HG03135 (cell line): ENCODE results near the gene GTF2F1.
"Not testable (repeated sequence)": the region's sequence is repeated elsewhere in the genome, so short reads cannot be mapped to it uniquely, and the experiment has no call there.

ENCODE experiments used
- ATAC-seq: cut with Tn5 transposase; IDR thresholded peaks from one replicate; pipeline ENCODE4 v1.9.1; 2021; ENCODE audit warnings: mild to moderate bottlenecking, moderate library complexity; ENCODE audit not compliant: unreplicated experiment

The GTF2F1 gene

GRCh38 chr19:6359568-6360341, 33.2 kb downstream of the GTF2F1 start:
- no peak for ATAC-seq

- no peak for ATAC-seq
Observed at GRCh38 chr19:6358003-6358402, 35.0 kb downstream of the GTF2F1 start.

GRCh38 chr19:6357174-6357573, 35.8 kb downstream of the GTF2F1 start:
- no peak for ATAC-seq

- not testable (repeated sequence) for ATAC-seq
Observed at GRCh38 chr19:6355321-6356040, 37.5 kb downstream of the GTF2F1 start.

GRCh38 chr19:6354098-6354674, 38.8 kb downstream of the GTF2F1 start:
- no peak for ATAC-seq

GRCh38 chr19:6352381-6353165, 40.4 kb downstream of the GTF2F1 start:
- no peak for ATAC-seq

GRCh38 chr19:6350688-6351087, 42.3 kb downstream of the GTF2F1 start:
- no peak for ATAC-seq

- not testable (repeated sequence) for ATAC-seq
Observed at GRCh38 chr19:6349271-6349670, 43.7 kb downstream of the GTF2F1 start.

GRCh38 chr19:6343462-6343861, 49.5 kb downstream of the GTF2F1 start:
- no peak for ATAC-seq

- no peak for ATAC-seq
Observed at GRCh38 chr19:6340493-6341201, 52.3 kb downstream of the GTF2F1 start.

GRCh38 chr19:6334490-6335285, 58.3 kb downstream of the GTF2F1 start:
- no peak for ATAC-seq

GRCh38 chr19:6333439-6333838, 59.5 kb downstream of the GTF2F1 start, which contains the start of gene ACER1:
TSS of gene ACER1 (minus strand) at chr19:6333612. CDS start at chr19:6333551, 61 bp downstream.
- no peak for ATAC-seq
